Mesothelial cell of epicardium (in vitro differentiated cells): ENCODE measurements around the gene NSRP1. TPM values are rescaled to one million over a fixed set of nuclear protein-coding genes. Genes with fewer than 3 reads are reported as not detected.

Experiments
- DNase-seq, 2 experiments: peaks; one replicate each; pipeline ENCODE4 v3.0.0; 2021; ENCODE audit warnings: low spot score in 2 of 2; ENCODE audit not compliant: unreplicated experiment in 2 of 2
- H3K27ac Mint-ChIP-seq: 2 replicates; pipeline ENCODE4 v1.8.0; 2021; ENCODE audit warnings: mixed read lengths
- H3K27me3 Mint-ChIP-seq: 2 replicates; pipeline ENCODE4 v1.8.0; 2021; ENCODE audit warnings: low read depth, mixed read lengths
- H3K36me3 Mint-ChIP-seq: 2 replicates; pipeline ENCODE4 v1.8.0; 2021; ENCODE audit warnings: mixed read lengths
- H3K4me1 Mint-ChIP-seq: 2 replicates; pipeline ENCODE4 v1.8.0; 2021; ENCODE audit warnings: mixed read lengths
- H3K4me3 Mint-ChIP-seq: 2 replicates; pipeline ENCODE4 v1.8.0; 2021; ENCODE audit warnings: mild to moderate bottlenecking, moderate library complexity, mixed read lengths
- H3K9me3 Mint-ChIP-seq: 2 replicates; pipeline ENCODE4 v1.8.0; 2021; ENCODE audit warnings: mixed read lengths
- total RNA-seq: library from RNA; stranded (reverse); gene quantifications from 3 replicates; pipeline ENCODE4 v1.2.1, GENCODE V29; 2021
- TF ChIP-seq, protein P1 (sequence below): fragments of 200-600 bp; sonication (generic); IDR thresholded peaks from one replicate; pipeline ENCODE4 v1.5.0; 2021; ENCODE audit warnings: antibody characterized with exemption; ENCODE audit not compliant: unreplicated experiment

The NSRP1 gene
- total RNA-seq, 1 donor from 2014 or later, result 32.7 TPM

DNA sequence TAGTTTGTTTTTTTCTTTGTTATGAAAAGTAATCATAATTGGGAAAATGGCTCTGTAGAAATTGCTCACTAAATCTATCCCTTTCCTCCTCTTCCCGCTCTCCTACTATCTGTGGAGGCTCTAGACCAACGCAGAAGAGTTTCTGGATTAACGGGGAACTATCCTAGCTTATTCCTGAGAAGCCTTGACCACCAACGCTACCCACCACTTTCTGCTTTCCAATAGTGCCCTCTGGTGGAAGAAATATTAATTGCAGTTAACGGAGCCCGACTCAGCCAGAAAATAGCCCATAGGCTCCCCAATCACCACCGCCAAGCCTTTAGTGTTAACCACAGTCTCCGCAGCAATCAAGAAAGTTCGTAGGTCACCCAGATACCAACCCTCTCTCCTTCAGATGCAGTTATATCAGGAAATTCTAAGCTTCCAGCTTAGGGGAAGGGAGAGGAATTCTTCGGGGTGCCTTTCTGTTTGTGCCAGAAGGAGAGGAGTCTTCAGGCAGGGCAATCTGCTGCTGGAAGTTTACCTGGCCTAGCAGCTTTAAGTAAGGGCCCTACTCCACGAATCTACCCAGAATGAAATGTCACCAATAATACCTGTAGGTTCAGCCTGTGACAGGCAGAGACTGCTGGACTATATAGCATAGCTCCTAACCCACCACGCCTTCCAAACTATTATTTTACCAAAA is 23.0 kb upstream of the NSRP1 start:
- Mint-ChIP-seq H3K4me1 (peaks cover 2% of the 10 kb centered on the region), H3K9me3 (no peaks in the 10 kb centered on the region), H3K27me3 (peaks cover 31% of the 10 kb centered on the region), H3K36me3 (no peaks in the 10 kb centered on the region), H3K4me3 (no peak overlapping the region), H3K27ac (no peak overlapping the region)
- TF ChIP-seq, protein P1, sequence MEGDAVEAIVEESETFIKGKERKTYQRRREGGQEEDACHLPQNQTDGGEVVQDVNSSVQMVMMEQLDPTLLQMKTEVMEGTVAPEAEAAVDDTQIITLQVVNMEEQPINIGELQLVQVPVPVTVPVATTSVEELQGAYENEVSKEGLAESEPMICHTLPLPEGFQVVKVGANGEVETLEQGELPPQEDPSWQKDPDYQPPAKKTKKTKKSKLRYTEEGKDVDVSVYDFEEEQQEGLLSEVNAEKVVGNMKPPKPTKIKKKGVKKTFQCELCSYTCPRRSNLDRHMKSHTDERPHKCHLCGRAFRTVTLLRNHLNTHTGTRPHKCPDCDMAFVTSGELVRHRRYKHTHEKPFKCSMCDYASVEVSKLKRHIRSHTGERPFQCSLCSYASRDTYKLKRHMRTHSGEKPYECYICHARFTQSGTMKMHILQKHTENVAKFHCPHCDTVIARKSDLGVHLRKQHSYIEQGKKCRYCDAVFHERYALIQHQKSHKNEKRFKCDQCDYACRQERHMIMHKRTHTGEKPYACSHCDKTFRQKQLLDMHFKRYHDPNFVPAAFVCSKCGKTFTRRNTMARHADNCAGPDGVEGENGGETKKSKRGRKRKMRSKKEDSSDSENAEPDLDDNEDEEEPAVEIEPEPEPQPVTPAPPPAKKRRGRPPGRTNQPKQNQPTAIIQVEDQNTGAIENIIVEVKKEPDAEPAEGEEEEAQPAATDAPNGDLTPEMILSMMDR, result peak; percentile 98
- DNase-seq, result peak in 1 of 2 experiments; percentile 66

GRCh38 chr17:30095507-30096244 is 20.9 kb upstream of the NSRP1 start:
- H3K27ac Mint-ChIP-seq, result no peak overlapping the region
- no peak overlapping the region for H3K4me3 Mint-ChIP-seq
- no peak for DNase-seq

GRCh38 chr17:30101686-30102390 is 14.8 kb upstream of the NSRP1 start:
- H3K27me3 Mint-ChIP-seq, result peaks cover 3% of the 10 kb centered on the region
- H3K4me1 Mint-ChIP-seq, result peaks cover 6% of the 10 kb centered on the region
- TF ChIP-seq, protein P1, result no peak
- H3K36me3 Mint-ChIP-seq, result no peaks in the 10 kb centered on the region
- H3K9me3 Mint-ChIP-seq, result no peaks in the 10 kb centered on the region
- no peak overlapping the region for H3K4me3 Mint-ChIP-seq
- H3K27ac Mint-ChIP-seq, result no peak overlapping the region
- no peak for DNase-seq

More at GRCh38 chr17:30095507-30096244, 20.9 kb upstream of the NSRP1 start:
- no peaks in the 10 kb centered on the region for H3K36me3 Mint-ChIP-seq
- TF ChIP-seq, protein P1, result peak; percentile 41
- H3K9me3 Mint-ChIP-seq, result no peaks in the 10 kb centered on the region
- peaks cover 2% of the 10 kb centered on the region for H3K4me1 Mint-ChIP-seq
- H3K27me3 Mint-ChIP-seq, result peaks cover 23% of the 10 kb centered on the region

DNA sequence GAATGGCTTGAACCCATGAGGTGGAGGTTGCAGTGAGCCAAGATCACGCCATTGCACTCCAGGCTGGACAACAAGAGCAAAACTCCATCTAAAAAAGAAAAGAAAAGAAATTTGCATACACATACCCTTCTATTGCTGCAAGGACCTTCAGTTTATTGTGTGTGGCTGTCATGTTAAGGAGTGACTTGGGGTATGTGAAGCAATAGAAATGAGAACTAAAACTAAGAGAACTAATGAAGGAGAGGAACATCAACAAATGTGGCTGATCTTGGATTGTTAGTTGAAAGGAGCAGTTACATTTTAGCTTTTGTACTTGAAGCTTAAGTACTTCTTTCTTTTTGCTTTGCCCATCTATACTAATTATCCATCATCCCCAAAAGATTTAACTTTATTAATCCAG is 12.7 kb upstream of the NSRP1 start:
- H3K36me3 Mint-ChIP-seq, result no peaks in the 10 kb centered on the region
- no peak overlapping the region for H3K4me3 Mint-ChIP-seq
- TF ChIP-seq, protein P1, result no peak
- peaks cover 6% of the 10 kb centered on the region for H3K4me1 Mint-ChIP-seq
- H3K9me3 Mint-ChIP-seq, result peaks cover 3% of the 10 kb centered on the region
- no peak overlapping the region for H3K27ac Mint-ChIP-seq
- DNase-seq, result no peak
- H3K27me3 Mint-ChIP-seq, result peaks cover 3% of the 10 kb centered on the region

- Mint-ChIP-seq H3K27ac (peak overlapping the region; percentile 73), H3K4me1 (peaks cover 6% of the 10 kb centered on the region), H3K36me3 (no peaks in the 10 kb centered on the region), H3K27me3 (peaks cover 3% of the 10 kb centered on the region), H3K9me3 (peaks cover 3% of the 10 kb centered on the region), H3K4me3 (peak overlapping the region; percentile 77)
- DNase-seq, result peak; percentile 44 to 73
- TF ChIP-seq, protein P1, result peak; percentile 71
Measured at GRCh38 chr17:30104575-30105339, 11.9 kb upstream of the NSRP1 start.
